DND-41 (cell line): Measurements from ENCODE around the gene POC1A.

Experiments
- ATAC-seq: fragments of 200-7000 bp; cut with Tn5 transposase; 3 replicates; pipeline ENCODE4 v1.9.1; 2021; ENCODE audit warnings: low read depth; ENCODE audit not compliant: insufficient read depth
- DNase-seq: peaks from one replicate; pipeline ENCODE4 v3.0.0-alpha.2; 2020
- H2AFZ ChIP-seq: 2 replicates; pipeline ENCODE4 v1.6.0; 2012; ENCODE audit warnings: low read depth, low read length
- H3K27ac ChIP-seq: 2 replicates; pipeline ENCODE4 v1.5.1; 2012; ENCODE audit warnings: low read length, inconsistent platforms
- H3K27me3 ChIP-seq: fragments of 200-600 bp; sonication (generic); 2 replicates; pipeline ENCODE4 v1.6.0; 2012; ENCODE audit warnings: low read length, mild to moderate bottlenecking, inconsistent platforms; ENCODE audit not compliant: insufficient read depth, poor library complexity
- H3K36me3 ChIP-seq: 2 replicates; pipeline ENCODE4 v1.5.1; 2012; ENCODE audit warnings: low read length, inconsistent platforms; ENCODE audit not compliant: insufficient read depth
- H3K4me1 ChIP-seq: 2 replicates; pipeline ENCODE4 v1.5.1; 2012; ENCODE audit warnings: mild to moderate bottlenecking, low read length; ENCODE audit not compliant: insufficient read depth
- H3K4me2 ChIP-seq: 2 replicates; pipeline ENCODE4 v1.6.0; 2012; ENCODE audit warnings: mild to moderate bottlenecking, moderate library complexity, low read length, inconsistent platforms; ENCODE audit not compliant: insufficient read depth
- H3K4me3 ChIP-seq, 2 experiments: fragments of 200-600 bp in 1 of 2; shearing (Covaris generic) in 1 of 2; 2 replicates each; pipeline ENCODE4 v1.5.1; 2012 to 2016; ENCODE audit warnings: inconsistent platforms in 2 of 2, low read length in 2 of 2, mild to moderate bottlenecking in 2 of 2, low read depth in 1 of 2, moderate library complexity in 1 of 2
- H3K79me2 ChIP-seq: 2 replicates; pipeline ENCODE4 v1.6.0; 2012; ENCODE audit warnings: low read length, inconsistent platforms; ENCODE audit not compliant: insufficient read depth
- H3K9ac ChIP-seq: 2 replicates; pipeline ENCODE4 v1.6.0; 2012; ENCODE audit warnings: low read depth, mild to moderate bottlenecking, inconsistent platforms, low read length, moderate library complexity
- H3K9me3 ChIP-seq: 2 replicates; pipeline ENCODE4 v1.5.1; 2012; ENCODE audit warnings: low read length, moderate library complexity, mild to moderate bottlenecking, inconsistent platforms; ENCODE audit not compliant: insufficient read depth, severe bottlenecking
- H4K20me1 ChIP-seq: 2 replicates; pipeline ENCODE4 v1.6.0; 2012; ENCODE audit warnings: low read length; ENCODE audit not compliant: insufficient read depth
- CTCF ChIP-seq: IDR thresholded peaks from 2 replicates; pipeline ENCODE4 v1.5.1; 2012; ENCODE audit warnings: borderline replicate concordance, low read length, moderate library complexity, mild to moderate bottlenecking; ENCODE audit not compliant: poor library complexity, severe bottlenecking; ENCODE audit errors: extremely low read depth
- EZH2 ChIP-seq: IDR thresholded peaks from 3 replicates; pipeline ENCODE4 v1.6.1; 2012; ENCODE audit warnings: borderline replicate concordance, low read depth, mild to moderate bottlenecking, moderate library complexity, low read length, inconsistent platforms; ENCODE audit not compliant: severe bottlenecking

The POC1A gene

GRCh38 chr3:52076896-52077780, 77.1 kb downstream of the POC1A start:
- DNase-seq (no peak), ATAC-seq (no peak)
- H3K9ac ChIP-seq: no peak overlapping the region
- no peaks in the 10 kb centered on the region for H3K27me3 ChIP-seq
- TF ChIP-seq CTCF: no peak
- TF ChIP-seq EZH2: no peak
- H3K79me2 ChIP-seq: no peaks in the 10 kb centered on the region
- no peak overlapping the region for H2AFZ ChIP-seq
- H3K9me3 ChIP-seq: no peaks in the 10 kb centered on the region
- H3K4me3 ChIP-seq: no peak overlapping the region
- H3K4me1 ChIP-seq: no peaks in the 10 kb centered on the region
- H4K20me1 ChIP-seq: peaks cover 18% of the 10 kb centered on the region
- H3K4me2 ChIP-seq: no peak overlapping the region
- H3K36me3 ChIP-seq: peaks cover 77% of the 10 kb centered on the region
- no peak overlapping the region for H3K27ac ChIP-seq

GRCh38 chr3:52073490-52073889, 80.7 kb downstream of the POC1A start:
- H3K4me1 ChIP-seq: no peaks in the 10 kb centered on the region
- H3K9me3 ChIP-seq: no peaks in the 10 kb centered on the region
- no peaks in the 10 kb centered on the region for H3K79me2 ChIP-seq
- peaks cover 17% of the 10 kb centered on the region for H4K20me1 ChIP-seq
- no peak overlapping the region for H3K9ac ChIP-seq
- no peak overlapping the region for H3K27ac ChIP-seq
- ATAC-seq (no peak), DNase-seq (no peak)
- H2AFZ ChIP-seq: no peak overlapping the region
- H3K27me3 ChIP-seq: no peaks in the 10 kb centered on the region
- no peak for TF ChIP-seq EZH2
- no peak for TF ChIP-seq CTCF
- H3K4me3 ChIP-seq: no peak overlapping the region
- H3K4me2 ChIP-seq: no peak overlapping the region
- peaks cover 51% of the 10 kb centered on the region for H3K36me3 ChIP-seq

- no peak overlapping the region for H3K4me2 ChIP-seq
- H2AFZ ChIP-seq: no peak overlapping the region
- H3K27ac ChIP-seq: no peak overlapping the region
- no peak overlapping the region for H3K9ac ChIP-seq
- no peak overlapping the region for H3K4me3 ChIP-seq
- no peak for ATAC-seq
- no peaks in the 10 kb centered on the region for H3K79me2 ChIP-seq
- TF ChIP-seq CTCF (no peak), EZH2 (no peak)
- DNase-seq: no peak
- H3K9me3 ChIP-seq: no peaks in the 10 kb centered on the region
- peaks cover 47% of the 10 kb centered on the region for H3K36me3 ChIP-seq
- peaks cover 17% of the 10 kb centered on the region for H4K20me1 ChIP-seq
- H3K27me3 ChIP-seq: no peaks in the 10 kb centered on the region
- H3K4me1 ChIP-seq: no peaks in the 10 kb centered on the region
These were observed 81.8 kb downstream of the POC1A start for GRCh38 chr3:52072471-52072870.
